ENCODE results near the gene ENPEP.
"Not testable (repeated sequence)": the region's sequence is repeated elsewhere in the genome, so short reads cannot be mapped to it uniquely, and the experiment has no call there.

The ENPEP gene

GRCh38 chr4:110520886-110521285 is 44.9 kb downstream of the ENPEP start:
- DNase-seq: no peak

DNA sequence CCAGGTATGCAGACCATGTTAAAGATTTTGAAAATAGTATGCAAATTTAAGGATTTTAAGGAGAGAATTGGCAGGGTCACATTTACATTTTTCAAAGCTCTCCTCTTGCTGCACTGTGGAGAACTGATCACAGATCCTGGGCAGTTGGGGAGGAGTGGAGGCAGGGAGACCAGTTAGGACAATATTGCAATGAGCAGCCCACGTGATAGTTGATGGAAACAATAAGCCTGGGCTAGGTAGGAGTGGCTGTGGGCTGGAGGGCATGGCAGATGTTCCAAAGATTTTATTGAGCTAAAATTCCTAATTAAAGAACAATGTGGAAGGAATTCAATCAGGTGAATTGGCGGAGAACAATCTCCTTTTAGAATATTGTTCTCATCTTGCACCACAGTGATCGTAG is 50.6 kb downstream of the ENPEP start:
- DNase-seq: no peak

GRCh38 chr4:110527156-110527555 is 51.2 kb downstream of the ENPEP start:
- peak; percentile 43 for DNase-seq

DNA sequence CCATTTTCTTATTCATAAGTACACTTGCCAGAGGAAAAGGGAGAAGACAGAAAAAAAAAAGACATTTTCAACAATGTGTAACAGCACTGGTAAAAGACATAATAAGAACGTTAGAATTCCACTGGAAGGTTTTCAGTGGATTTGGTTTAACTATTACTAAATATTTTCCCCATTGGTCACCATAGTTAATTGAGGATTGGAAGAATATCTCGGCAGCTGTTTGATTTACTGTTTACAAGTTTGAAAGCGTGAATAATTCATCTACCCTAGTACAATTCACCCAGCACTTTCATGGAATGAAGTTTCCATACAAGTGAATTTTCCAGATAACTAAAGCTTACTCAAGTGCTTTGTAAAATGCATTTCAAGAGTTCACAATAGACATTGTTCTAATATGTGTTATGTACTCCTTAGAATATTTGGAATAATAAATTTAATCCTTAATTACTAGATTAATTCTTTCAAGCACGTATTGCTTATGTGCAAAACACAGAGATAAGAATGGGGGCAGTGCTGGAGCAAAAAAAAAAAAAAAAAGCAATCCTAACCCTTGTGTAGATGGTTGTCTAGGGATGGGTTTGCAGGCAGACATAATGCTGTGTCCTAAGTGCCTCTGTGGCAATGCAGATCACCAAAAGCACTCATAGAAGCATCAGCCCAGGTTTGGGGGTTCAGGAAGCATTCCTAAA is 57.1 kb downstream of the ENPEP start:
- no peak for DNase-seq

DNA sequence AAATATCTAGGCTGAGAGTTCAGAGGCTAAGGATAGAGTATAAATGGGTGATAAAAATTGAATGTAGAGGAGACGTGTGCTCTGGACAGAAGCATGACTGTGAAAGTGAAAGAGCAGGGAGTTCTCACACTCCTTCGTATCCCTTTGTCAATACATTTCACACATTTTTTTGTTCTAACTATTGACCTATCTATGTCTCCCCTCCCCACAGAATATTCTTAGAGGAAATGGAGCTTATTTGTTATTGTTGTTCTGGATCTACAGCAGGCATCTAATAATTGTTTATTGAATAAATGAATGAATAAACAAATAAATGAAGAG is 57.6 kb downstream of the ENPEP start:
- no peak for DNase-seq

- DNase-seq: no peak
These were observed 58.0 kb downstream of the ENPEP start for GRCh38 chr4:110533940-110534339.

- no peak for DNase-seq
These were observed 64.6 kb downstream of the ENPEP start for GRCh38 chr4:110540581-110540980.

- no peak for DNase-seq
These were observed 65.1 kb downstream of the ENPEP start for GRCh38 chr4:110540982-110541451.

- DNase-seq: no peak
These were observed 67.6 kb downstream of the ENPEP start for GRCh38 chr4:110543577-110543976.

DNA sequence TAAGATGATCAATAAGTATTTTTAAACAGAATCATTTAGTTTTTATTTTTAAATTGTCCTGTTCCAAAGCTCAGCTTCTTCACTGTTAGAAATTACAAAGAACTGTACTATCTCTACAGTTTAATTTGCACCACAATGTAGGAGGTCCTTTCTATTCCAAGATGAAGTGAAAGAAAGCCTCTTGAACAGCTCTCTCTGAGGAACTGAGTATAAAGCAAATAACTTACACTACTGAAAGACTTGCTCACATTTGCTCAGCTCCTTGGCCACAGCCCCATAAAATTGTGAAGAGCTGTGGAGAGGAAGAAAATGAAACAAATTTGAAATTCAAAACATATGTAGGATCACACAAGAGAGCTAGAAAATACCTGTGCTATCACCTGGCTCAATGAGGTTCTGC is 68.6 kb downstream of the ENPEP start:
- no peak for DNase-seq

GRCh38 chr4:110550260-110550659 is 74.3 kb downstream of the ENPEP start:
- no peak for DNase-seq

DNA sequence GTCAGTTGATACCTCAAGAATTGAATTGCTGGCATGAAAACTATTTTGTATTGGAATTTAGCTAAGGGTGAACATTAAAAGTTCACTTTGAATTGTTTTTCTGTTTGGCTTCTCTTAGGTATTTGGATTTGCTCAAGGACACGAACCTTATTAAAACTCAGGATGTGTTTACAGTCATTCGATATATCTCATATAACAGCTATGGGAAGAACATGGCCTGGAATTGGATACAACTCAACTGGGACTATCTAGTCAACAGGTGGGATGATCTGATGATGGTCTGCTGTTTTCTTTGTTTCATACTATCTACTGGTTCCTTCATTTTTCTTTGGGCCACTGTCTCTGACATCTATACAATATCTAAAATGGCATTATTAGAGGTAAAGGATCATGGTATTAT is 77.2 kb downstream of the ENPEP start:
- DNase-seq: no peak

GRCh38 chr4:110567214-110567613 is 91.3 kb downstream of the ENPEP start:
- DNase-seq: no peak

DNA sequence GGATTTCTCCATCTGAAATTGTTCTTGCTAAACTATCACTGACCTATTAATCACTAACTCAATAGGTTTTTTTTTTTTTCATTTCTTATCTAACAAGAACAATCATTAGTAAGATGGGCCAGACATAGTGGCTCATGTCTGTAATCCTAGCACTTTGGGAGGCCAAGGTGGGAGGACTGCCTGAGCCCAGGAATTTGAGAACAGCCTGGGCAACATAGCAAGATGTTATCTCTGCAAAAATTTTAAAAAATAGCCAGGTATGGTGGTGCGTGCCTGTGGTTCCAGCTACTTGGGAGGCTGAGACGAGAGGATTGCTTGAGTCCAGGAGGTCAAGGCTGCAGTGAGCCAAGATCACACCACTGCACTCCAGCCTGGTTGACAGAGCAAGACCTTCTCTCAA is 100.7 kb downstream of the ENPEP start:
- DNase-seq: not testable (repeated sequence)

DNA sequence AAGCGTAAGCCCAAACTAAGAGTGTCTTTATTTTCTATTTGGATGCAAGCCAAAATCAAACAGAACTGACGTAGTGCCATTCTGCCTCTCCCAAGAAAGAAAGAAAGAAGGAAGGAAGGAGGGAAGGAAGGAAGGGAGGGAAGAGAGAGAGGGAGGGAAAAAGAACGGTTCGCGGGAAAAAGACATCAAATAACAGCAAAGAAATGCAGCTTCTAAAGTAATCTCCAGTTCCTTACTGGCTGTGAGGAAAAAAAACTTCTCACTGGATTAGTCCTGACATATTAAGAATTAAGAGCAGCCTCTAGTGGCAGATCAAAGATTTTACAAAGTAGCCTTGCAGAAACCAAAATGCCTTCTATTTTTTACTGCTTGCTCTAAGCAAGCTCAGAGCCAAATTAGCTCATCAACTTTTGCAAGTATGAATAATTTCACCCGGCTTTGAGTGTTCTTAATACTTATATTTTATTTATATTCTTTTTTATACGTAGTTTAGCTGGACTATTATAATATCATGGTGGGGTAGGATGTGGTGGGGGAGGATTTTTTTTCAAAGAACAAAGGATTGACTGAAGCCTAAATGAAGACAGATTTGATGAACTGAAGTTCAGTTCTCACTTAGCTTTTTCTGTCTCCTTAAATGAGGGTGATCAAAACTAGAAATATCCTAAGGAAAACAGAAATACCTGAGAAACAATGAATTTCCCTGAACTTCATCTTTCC is 110.3 kb downstream of the ENPEP start:
- DNase-seq: no peak

DNA sequence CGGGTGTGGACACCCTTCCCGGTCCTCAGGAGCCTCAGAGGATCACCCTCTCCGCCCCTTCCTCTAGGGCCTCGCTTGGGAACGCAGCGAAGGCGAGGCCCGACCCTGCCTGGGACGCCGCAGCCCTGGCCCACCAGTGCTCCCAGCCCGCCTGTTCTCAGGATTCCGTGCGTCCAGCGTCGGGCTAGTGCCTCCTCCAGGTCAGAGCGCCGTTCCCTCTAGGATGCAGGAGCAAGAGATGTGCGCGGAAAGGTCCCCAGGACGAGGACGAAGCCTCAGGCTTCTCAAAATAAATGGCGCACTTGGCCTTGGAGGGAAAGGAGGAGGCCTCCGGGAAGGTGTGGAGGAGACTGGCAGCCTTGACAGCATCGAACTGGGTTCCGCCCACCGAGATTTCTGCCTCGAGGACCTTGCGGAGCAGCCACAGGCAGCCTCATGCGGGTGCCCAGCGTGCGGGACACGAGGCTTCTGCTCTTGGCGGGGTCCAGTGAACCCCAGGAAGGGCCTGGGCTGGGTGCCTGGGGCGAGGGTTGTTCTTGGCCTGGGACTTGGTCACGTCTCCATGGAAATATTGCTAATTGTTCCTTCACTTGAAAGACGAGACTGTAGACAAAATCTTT is 111.8 kb downstream of the ENPEP start:
- DNase-seq: no peak

DNA sequence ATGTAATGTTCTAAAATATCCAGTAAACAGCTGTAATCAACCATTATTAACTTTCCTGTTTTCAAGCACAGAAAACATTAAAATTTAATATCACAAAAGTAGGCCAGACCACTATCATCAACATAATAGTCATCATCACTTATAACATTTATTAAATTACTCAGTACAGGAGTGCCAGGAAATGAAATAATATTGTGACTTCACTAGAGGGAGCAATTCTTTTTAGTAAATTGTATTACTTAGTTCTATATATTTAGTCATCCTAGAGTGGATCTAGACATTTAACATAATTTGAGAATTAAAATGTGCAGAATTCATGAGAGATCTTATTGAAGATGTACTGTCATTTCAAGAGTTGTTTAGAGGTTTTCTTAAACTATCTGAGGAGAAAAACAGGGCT is 113.3 kb downstream of the ENPEP start:
- DNase-seq: no peak

GRCh38 chr4:110595583-110595982 is 119.6 kb downstream of the ENPEP start:
- no peak for DNase-seq

GRCh38 chr4:110596431-110596830 is 120.5 kb downstream of the ENPEP start:
- DNase-seq: no peak

DNA sequence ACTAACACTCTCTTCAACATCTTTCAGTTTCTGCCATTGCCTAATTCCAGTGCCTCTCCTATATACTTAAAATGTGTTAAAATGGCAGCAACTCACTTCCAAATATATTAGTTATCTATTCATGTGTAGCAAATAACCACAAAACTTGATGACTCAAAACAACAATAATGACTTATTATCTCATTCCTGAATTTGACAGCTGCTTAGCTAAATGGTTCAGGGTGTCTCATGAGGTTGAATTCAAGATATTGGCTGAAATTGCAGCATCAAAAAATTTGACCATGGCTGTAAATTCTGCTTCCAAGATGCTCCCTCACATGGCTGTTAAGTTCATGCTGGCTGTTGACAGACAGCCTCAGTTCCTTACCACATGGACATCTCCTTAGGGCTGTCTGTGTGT is 121.6 kb downstream of the ENPEP start:
- DNase-seq: no peak

DNA sequence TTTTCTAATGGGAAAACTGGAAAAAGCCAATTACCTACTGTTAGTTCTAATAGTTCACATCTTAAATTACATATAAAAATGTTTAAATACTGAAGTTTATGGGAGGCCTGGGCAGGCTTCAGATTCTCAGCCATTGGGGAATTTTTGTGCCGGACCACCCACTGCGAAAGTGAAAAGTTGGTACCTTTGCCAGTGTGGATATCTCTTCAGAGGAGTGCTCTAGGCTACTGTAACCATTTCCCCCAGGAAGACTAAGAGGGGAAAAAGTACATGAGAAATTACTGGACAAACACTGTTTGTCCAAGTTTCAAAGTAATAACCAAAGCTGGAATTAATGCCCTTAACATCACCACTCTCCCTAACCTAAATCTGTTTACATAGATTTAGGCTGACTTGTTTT is 126.1 kb downstream of the ENPEP start:
- DNase-seq: no peak

- no peak for DNase-seq
These were observed 129.1 kb downstream of the ENPEP start for GRCh38 chr4:110605077-110605476.

DNA sequence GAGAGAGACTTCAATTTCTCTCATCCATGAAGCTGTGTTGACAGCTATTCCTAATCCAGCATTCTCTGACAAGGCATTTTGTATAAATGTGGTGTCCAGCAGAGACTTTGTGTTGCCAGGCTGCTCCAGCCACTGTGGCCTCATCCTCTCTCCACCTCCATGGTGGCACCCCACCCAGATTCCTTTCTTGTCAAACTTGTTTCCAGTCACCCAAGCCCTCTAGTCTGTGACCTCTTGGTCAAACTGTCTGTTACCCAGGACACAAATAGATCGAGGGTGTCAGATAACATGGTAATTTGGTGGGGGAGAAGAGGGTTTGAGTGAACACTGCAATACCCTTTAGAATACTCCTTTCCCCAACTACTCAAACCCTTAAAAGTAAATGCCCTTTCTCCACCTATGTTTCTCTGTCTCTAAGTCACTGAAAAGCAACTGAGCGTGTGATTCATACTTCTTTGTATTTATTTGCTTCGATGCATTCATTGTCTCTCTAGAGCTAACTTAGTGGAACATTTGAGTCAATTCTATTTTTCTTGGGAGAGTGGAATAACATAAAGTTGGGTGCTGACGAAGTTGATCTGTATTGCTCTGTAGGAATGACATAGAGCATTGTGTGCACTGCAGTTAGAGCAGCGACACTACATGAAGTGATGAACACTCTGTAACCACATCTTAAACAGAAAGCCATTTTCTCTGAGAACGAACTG is 133.2 kb downstream of the ENPEP start:
- DNase-seq: no peak

DNA sequence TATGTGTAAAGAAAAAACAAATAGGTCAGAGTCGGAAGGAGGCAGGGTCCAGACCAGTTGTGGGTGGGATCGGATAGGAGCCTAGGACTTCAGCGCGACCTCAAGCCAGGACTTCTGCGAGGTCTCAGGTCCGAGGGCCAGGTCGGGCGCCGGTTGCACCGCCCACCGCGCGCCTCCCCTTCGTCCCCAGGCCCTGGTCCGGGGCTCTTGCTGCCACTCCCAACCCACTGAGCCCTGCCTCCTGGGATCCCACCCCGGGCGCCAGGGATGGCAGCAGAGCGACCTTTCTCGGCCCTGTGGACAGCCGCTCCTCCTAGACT is 134.6 kb downstream of the ENPEP start:
- DNase-seq: no peak
